Measurements from ENCODE around the gene ACBD6. TPM values are rescaled to one million over a fixed set of nuclear protein-coding genes. Genes with fewer than 3 reads are reported as not detected.

Gene ACBD6
- total RNA-seq, 1 experiment from 2014 or later, result 136 TPM

- intact Hi-C loops (cut with micrococcal nuclease), result no loop called here
- Mint-ChIP-seq H3K27me3 (ENCODE audit: insufficient read depth, unreplicated experiment) (no peaks in the 10 kb centered on the region), H3K4me1 (ENCODE audit: insufficient read depth, unreplicated experiment) (no peaks in the 10 kb centered on the region), H3K4me3 (ENCODE audit: unreplicated experiment) (no peak overlapping the region), H3K9me3 (ENCODE audit: unreplicated experiment) (peaks cover 18% of the 10 kb centered on the region), H3K27ac (ENCODE audit: low read depth, unreplicated experiment) (no peak overlapping the region), H3K36me3 (ENCODE audit: insufficient read depth, unreplicated experiment) (peaks cover 58% of the 10 kb centered on the region)
- CTCF ChIA-PET, result interaction anchor here (1.0 to 1.1 kb wide), 2 partner anchors 179 to 394 kb away, joined by 3 to 4 read pairs; no protein-coding TSS in a partner anchor
- POLR2A ChIA-PET, result no interaction called here
- no peak for DNase-seq (ENCODE audit: unreplicated experiment)
- no peak for TF ChIP-seq CTCF (IDR thresholded peaks at IDR 0.05; ENCODE audit: unreplicated experiment)
- BruUV-seq (replicated peaks), result no TSS peak
These were observed 50.9 kb downstream of the ACBD6 start for GRCh38 chr1:180451504-180451903.

- no peak overlapping the region for H3K27ac Mint-ChIP-seq (ENCODE audit: low read depth, unreplicated experiment)
- no peak for TF ChIP-seq CTCF (IDR thresholded peaks at IDR 0.05; ENCODE audit: unreplicated experiment)
- DNase-seq (ENCODE audit: unreplicated experiment), result no peak
- H3K4me1 Mint-ChIP-seq (ENCODE audit: insufficient read depth, unreplicated experiment), result no peaks in the 10 kb centered on the region
- no peaks in the 10 kb centered on the region for H3K27me3 Mint-ChIP-seq (ENCODE audit: insufficient read depth, unreplicated experiment)
- ChIA-PET POLR2A (interaction anchor here (1.0 kb wide), 1 partner anchor 21 kb away, joined by 3 read pairs; no protein-coding TSS in a partner anchor), CTCF (interaction anchor here (1.0 to 2.3 kb wide), 4 partner anchors 9 to 630 kb away, joined by 3 to 11 read pairs (median 7); no protein-coding TSS in a partner anchor)
- H3K4me3 Mint-ChIP-seq (ENCODE audit: unreplicated experiment), result no peak overlapping the region
- H3K9me3 Mint-ChIP-seq (ENCODE audit: unreplicated experiment), result peaks cover 8% of the 10 kb centered on the region
- intact Hi-C loops (cut with micrococcal nuclease), result no loop called here
- peaks cover 30% of the 10 kb centered on the region for H3K36me3 Mint-ChIP-seq (ENCODE audit: insufficient read depth, unreplicated experiment)
- no TSS peak for BruUV-seq (replicated peaks)
These were observed 57.9 kb downstream of the ACBD6 start for GRCh38 chr1:180444522-180444921.

GRCh38 chr1:180440335-180440734 is 62.0 kb downstream of the ACBD6 start:
- POLR2A ChIA-PET, result no interaction called here
- Mint-ChIP-seq H3K27me3 (ENCODE audit: insufficient read depth, unreplicated experiment) (no peaks in the 10 kb centered on the region), H3K27ac (ENCODE audit: low read depth, unreplicated experiment) (no peak overlapping the region), H3K4me3 (ENCODE audit: unreplicated experiment) (no peak overlapping the region), H3K36me3 (ENCODE audit: insufficient read depth, unreplicated experiment) (peaks cover 46% of the 10 kb centered on the region), H3K4me1 (ENCODE audit: insufficient read depth, unreplicated experiment) (no peaks in the 10 kb centered on the region), H3K9me3 (ENCODE audit: unreplicated experiment) (peaks cover 8% of the 10 kb centered on the region)
- no TSS peak for BruUV-seq (replicated peaks)
- CTCF ChIA-PET, result no interaction called here
- intact Hi-C loops (cut with micrococcal nuclease), result no loop called here
- no peak for TF ChIP-seq CTCF (IDR thresholded peaks at IDR 0.05; ENCODE audit: unreplicated experiment)
- no peak for DNase-seq (ENCODE audit: unreplicated experiment)

- no TSS peak for BruUV-seq (replicated peaks)
- ChIA-PET POLR2A (interaction anchor here (1.5 kb wide), 1 partner anchor 10 kb away, joined by 3 read pairs; no protein-coding TSS in a partner anchor), CTCF (interaction anchor here (0.6 to 2.3 kb wide), 7 partner anchors 10 to 332 kb away, joined by 3 to 10 read pairs (median 4); no protein-coding TSS in a partner anchor)
These were observed 66.8 kb downstream of the ACBD6 start for GRCh38 chr1:180435566-180435965.

More at GRCh38 chr1:180435566-180435965, 66.8 kb downstream of the ACBD6 start:
- peaks cover 14% of the 10 kb centered on the region for H3K4me1 Mint-ChIP-seq (ENCODE audit: insufficient read depth, unreplicated experiment)
- no peak for DNase-seq (ENCODE audit: unreplicated experiment)
- no peaks in the 10 kb centered on the region for H3K27me3 Mint-ChIP-seq (ENCODE audit: insufficient read depth, unreplicated experiment)
- TF ChIP-seq CTCF (IDR thresholded peaks at IDR 0.05; ENCODE audit: unreplicated experiment), result no peak
- peaks cover 44% of the 10 kb centered on the region for H3K36me3 Mint-ChIP-seq (ENCODE audit: insufficient read depth, unreplicated experiment)
- H3K4me3 Mint-ChIP-seq (ENCODE audit: unreplicated experiment), result no peak overlapping the region
- H3K27ac Mint-ChIP-seq (ENCODE audit: low read depth, unreplicated experiment), result no peak overlapping the region
- intact Hi-C loops (cut with micrococcal nuclease), result no loop called here
- no peaks in the 10 kb centered on the region for H3K9me3 Mint-ChIP-seq (ENCODE audit: unreplicated experiment)
